DMS153 (cell line): ENCODE results near the gene OR1L1.

Experiments used
- DNase-seq: peaks from one replicate; lab custom pipeline; 2025; lab: John Stamatoyannopoulos, UW

Gene OR1L1

GRCh38 chr9:122661416-122661815 is at the start of gene OR1L1:
Gene OR1L1 (plus strand): TSS chr9:122661716. CDS start chr9:122661716, 0 bp downstream.
- DNase-seq = no peak

DNA sequence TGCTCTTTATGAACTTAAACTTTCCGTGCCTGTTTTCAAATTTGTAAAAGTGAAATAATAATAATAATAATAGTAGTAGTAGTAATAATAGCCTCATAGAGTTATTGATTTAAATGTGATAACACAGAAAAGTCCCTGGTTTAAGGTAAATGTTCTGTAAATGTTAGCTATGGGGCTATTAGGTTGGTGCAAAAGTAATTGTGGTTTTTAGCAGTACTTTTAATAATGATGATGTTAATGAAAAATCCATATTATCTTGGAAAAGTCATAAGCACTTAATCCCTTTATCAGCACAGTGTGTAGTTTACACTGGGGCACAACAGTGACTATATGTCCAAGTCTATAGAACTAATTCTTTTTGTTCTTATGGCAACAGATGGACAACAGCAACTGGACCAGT is 47.2 kb upstream of the OR1L1 start, which contains the start of gene OR1Q1:
TSS of gene OR1Q1 (plus strand) at position 377 of the 400 bp plus-strand sequence. CDS start at position 377, 0 bp downstream.
- DNase-seq = no peak

DNA sequence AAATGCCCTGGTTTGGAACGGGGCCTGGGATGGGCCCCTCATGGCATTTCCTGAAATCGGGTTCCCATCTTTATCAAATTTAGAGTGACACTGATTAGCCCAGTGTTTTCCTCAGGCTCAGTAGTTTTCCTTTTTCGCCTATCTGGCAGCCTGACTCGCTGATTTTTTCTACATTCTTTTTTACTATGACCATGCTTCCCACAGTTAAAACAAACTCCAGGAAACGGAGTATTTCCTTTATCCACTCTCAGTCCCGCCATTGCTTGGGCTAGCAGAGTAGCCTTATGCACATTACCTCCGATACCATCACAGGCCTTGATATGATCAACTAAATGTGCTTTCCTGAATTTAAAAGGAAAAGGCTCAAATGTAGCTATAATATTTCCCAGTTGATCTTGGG is 41.5 kb upstream of the OR1L1 start:
- DNase-seq = no peak

GRCh38 chr9:122642226-122642625 is 19.3 kb upstream of the OR1L1 start:
- DNase-seq = no peak

DNA sequence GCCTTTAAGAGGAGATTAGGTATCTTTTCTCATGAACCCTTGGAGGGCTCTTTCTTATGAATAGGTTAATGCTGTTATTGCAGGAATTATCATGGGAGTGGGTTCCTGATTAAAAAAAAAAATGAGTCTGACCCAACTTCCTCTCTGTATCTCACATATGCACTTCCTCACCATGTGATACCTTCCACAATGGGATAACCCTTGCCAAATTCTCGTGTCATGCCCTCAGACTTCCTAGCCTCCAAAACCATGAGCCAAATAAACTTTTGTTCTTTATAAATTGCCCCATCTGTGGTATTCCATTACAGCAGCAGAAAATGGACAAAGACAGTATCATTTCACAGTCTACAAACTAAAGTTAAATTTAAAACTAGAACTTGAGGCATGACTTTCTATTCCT is 5.1 kb upstream of the OR1L1 start:
- no peak for DNase-seq

- no peak for DNase-seq
These were observed 4.0 kb upstream of the OR1L1 start, which contains the start of gene OR1B1 for GRCh38 chr9:122657527-122657926. Gene OR1B1 (minus strand): TSS chr9:122657627.

- DNase-seq = no peak
These were observed 11.0 kb downstream of the OR1L1 start for GRCh38 chr9:122672481-122672880.

- DNase-seq = no peak
These were observed 23.3 kb downstream of the OR1L1 start for GRCh38 chr9:122684851-122685250.

GRCh38 chr9:122695696-122696095 is 34.2 kb downstream of the OR1L1 start:
- DNase-seq = no peak
